ENCODE measurements around the gene CACNA1B. TPM values are rescaled to one million over a fixed set of nuclear protein-coding genes. Genes with fewer than 3 reads are reported as not detected.

The CACNA1B gene
- total RNA-seq = 8.6 TPM

DNA sequence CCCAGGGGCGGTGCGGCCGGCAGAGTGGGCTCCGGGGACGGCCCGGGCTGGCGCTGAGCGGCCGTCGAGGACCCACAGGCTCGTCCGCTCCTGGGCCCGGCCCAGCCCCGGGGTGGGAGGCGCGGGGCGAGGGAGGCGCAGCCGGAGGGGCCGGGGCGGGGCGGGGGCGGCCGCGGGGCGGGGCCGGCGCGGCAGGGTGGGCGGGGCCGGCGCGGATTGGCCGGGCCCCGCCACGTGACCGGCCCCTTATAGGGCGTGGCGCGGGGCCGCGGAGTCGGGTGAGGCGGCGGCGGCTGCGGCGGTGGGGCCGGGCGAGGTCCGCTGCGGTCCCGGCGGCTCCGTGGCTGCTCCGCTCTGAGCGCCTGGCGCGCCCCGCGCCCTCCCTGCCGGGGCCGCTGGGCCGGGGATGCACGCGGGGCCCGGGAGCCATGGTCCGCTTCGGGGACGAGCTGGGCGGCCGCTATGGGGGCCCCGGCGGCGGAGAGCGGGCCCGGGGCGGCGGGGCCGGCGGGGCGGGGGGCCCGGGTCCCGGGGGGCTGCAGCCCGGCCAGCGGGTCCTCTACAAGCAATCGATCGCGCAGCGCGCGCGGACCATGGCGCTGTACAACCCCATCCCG lies at the start of gene CACNA1B:
TSS of gene CACNA1B (plus strand) at position 277 of the 617 bp plus-strand sequence. CDS start at position 429, 152 bp downstream.

Data from camera-type eye (tissue), 1 donor.